ENCODE results near the gene SEMA4D.

DNA sequence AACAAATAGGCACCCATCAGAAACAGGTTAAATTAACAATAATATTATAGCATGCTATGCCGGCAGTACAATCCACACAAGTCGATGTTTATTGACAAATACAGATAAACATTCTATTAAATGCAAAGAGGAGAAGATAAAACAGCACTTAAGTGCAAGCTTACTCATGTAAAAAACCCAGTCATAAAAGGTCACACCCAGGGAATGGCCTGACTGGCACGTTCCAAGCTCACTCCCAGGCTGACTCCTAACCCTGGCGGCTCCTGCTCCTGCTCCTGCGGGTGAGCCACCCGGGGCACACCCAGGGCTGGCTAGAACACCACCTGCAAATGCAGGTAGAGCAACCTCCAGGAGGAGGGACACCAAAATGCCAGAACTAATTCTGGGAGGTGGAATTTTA, 66.9 kb downstream of the SEMA4D start:
- TF ChIP-seq, protein P1, sequence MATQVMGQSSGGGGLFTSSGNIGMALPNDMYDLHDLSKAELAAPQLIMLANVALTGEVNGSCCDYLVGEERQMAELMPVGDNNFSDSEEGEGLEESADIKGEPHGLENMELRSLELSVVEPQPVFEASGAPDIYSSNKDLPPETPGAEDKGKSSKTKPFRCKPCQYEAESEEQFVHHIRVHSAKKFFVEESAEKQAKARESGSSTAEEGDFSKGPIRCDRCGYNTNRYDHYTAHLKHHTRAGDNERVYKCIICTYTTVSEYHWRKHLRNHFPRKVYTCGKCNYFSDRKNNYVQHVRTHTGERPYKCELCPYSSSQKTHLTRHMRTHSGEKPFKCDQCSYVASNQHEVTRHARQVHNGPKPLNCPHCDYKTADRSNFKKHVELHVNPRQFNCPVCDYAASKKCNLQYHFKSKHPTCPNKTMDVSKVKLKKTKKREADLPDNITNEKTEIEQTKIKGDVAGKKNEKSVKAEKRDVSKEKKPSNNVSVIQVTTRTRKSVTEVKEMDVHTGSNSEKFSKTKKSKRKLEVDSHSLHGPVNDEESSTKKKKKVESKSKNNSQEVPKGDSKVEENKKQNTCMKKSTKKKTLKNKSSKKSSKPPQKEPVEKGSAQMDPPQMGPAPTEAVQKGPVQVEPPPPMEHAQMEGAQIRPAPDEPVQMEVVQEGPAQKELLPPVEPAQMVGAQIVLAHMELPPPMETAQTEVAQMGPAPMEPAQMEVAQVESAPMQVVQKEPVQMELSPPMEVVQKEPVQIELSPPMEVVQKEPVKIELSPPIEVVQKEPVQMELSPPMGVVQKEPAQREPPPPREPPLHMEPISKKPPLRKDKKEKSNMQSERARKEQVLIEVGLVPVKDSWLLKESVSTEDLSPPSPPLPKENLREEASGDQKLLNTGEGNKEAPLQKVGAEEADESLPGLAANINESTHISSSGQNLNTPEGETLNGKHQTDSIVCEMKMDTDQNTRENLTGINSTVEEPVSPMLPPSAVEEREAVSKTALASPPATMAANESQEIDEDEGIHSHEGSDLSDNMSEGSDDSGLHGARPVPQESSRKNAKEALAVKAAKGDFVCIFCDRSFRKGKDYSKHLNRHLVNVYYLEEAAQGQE (IDR thresholded peaks at IDR 0.05; ENCODE audit: borderline replicate concordance), result no peak
- no peak for TF ChIP-seq SMC3 (conservative IDR thresholded peaks at IDR 0.05; ENCODE audit: poor library complexity)
- TF ChIP-seq, protein P2, sequence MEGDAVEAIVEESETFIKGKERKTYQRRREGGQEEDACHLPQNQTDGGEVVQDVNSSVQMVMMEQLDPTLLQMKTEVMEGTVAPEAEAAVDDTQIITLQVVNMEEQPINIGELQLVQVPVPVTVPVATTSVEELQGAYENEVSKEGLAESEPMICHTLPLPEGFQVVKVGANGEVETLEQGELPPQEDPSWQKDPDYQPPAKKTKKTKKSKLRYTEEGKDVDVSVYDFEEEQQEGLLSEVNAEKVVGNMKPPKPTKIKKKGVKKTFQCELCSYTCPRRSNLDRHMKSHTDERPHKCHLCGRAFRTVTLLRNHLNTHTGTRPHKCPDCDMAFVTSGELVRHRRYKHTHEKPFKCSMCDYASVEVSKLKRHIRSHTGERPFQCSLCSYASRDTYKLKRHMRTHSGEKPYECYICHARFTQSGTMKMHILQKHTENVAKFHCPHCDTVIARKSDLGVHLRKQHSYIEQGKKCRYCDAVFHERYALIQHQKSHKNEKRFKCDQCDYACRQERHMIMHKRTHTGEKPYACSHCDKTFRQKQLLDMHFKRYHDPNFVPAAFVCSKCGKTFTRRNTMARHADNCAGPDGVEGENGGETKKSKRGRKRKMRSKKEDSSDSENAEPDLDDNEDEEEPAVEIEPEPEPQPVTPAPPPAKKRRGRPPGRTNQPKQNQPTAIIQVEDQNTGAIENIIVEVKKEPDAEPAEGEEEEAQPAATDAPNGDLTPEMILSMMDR (IDR thresholded peaks at IDR 0.05; ENCODE audit: poor library complexity, severe bottlenecking), result no peak
- TF ChIP-seq EZH2 (IDR thresholded peaks at IDR 0.05; ENCODE audit: borderline replicate concordance, insufficient read depth, low read length, poor library complexity, severe bottlenecking), result no peak
- no peak for TF ChIP-seq POLR2AphosphoS5 (IDR thresholded peaks at IDR 0.05)
